ENCODE measurements around the gene TRIM62. TPM values are rescaled to one million over a fixed set of nuclear protein-coding genes. Genes with fewer than 3 reads are reported as not detected.
A peak's percentile ranks its signal among the peaks of the same experiment; 100 is the strongest.

TRIM62 gene
- total RNA-seq, 4 donors from 2014 or later, result 25.8 to 41.4 (median 34.0) TPM

DNA sequence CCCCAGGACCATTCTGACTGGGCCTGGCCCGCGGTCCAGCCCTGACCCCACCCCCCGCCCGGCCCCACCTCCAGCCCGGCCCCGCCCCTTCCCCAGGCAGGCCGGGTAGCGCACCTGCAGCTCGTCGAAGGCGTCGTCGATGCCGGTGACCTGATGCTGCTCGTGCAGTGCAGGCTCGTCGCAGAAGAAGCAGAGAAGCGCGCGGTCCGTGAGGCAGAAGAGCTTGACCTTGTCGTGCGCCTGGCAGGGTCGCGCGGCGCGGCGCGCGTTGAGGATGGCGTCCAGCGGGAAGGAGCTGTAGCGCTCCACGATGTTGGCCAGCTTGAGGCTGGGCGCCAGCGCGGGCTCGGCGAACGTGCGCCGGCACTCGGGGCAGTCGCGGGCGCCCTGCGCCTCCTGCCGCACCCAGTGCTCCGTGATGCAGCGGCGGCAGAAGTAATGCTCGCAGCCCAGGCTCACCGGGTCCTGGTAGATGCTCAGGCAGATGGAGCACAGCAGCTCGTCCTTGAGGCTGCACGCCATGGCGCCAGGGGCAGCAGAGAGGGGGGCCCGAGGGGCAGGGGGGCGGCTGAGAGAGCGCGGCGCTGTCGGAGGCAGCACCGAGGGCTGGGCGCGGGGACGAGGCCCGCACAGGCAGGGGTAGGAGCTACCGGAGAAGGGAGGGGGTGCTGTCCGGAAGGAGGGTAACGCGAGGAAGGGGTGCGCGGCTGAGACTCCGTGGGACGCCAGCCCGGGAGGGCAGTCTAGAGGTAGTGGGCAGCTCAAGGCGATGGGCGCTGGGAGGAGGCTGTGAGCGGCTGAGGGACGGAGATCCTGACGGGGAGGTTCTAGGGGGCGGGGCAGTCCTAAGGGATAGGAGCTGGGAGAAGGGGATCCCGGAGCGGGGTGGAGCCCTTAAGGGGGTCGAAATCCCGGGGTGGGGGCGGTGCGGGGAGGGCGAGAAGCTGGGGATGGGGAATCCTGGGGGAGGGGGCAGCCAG lies 642 bp downstream of the TRIM62 start:
- Histone ChIP-seq H3K36me3 (no peaks in the 10 kb centered on the region), H3K9me3 (no peaks in the 10 kb centered on the region), H3K27me3 (no peaks in the 10 kb centered on the region), H3K4me3 (peak overlapping the region; percentile 72), H3K4me1 (peaks cover 50% of the 10 kb centered on the region), H3K27ac (peak overlapping the region; percentile 79)
- DNase-seq (ENCODE audit: low spot score in 2 of 2), result peak; percentile 77 to 83
- TF ChIP-seq CTCF (IDR thresholded peaks at IDR 0.05), result no peak
- no peak for TF ChIP-seq EP300 (IDR thresholded peaks at IDR 0.05)
- no peak for TF ChIP-seq POLR2AphosphoS5 (IDR thresholded peaks at IDR 0.05)
- under 1% methylated on average over 22 of the region's 90 CpGs for WGBS

DNA sequence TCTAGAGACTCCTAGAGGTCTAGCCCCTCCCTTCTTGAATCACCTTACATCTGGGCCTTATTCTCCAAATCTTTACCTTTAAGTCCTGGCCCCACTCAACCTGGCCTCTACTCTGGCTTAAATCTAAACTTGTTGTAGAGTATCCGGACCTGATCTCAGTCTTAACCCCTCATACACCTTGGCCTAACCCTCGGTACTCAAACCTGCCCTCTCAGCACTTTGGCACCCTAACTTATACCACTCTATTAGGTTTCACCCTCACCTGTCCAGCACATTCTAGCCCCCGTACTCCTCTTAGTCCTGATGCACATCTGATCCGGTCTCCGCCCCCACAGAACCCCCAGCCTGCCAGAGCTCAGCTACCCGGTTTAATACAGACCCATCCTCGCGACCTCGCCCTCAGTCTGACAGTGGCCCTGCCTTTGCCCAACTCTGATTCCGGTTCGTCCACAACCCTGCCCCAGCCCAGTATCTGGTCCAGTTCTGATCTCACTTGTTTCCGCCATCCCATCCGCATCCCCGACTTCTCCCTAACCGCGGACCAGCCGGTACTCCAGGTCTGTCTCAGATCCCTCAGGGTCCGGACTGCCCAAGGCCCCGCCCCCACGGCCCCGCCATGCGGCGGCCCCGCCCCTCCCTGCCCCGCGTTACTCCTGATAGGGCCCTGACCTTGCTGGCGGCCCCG lies 1.5 kb downstream of the TRIM62 start:
- Histone ChIP-seq H3K36me3 (no peaks in the 10 kb centered on the region), H3K4me3 (peak overlapping the region; percentile 72), H3K4me1 (peaks cover 50% of the 10 kb centered on the region), H3K9me3 (no peaks in the 10 kb centered on the region), H3K27me3 (no peaks in the 10 kb centered on the region), H3K27ac (no peak overlapping the region)
- peak; percentile 91 to 95 for DNase-seq (ENCODE audit: low spot score in 2 of 2)
- no peak for TF ChIP-seq EP300 (IDR thresholded peaks at IDR 0.05)
- 12% methylated on average over 26 of the region's 28 CpGs for WGBS

DNA sequence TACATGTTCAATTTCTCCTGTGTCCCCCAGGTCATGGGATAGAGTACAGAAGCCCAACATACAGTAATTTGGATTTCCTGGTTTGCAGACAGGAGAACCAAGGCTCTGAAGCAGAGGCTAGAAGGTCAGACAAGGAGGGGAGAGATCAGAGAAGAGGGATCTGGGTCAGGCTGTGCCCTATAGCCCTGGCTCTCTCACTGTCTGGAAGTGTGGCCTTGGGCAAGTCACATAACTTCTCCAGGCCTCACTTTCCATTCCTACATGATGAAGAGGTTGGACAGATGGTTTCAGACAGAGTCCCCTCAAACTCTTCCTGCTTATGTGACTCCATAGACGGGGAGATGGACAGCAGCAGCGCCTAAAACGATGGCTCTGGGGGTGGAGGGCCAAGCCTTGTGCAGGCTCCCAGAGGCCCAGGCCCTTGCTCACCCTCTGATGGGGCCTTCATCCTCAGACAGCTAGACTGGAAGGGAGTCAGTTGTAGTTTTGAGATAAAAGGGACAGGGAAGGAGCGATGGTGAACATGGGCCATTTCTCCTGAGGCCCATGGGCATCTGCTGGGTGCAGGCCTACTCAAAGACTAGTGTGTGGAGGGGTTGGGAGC lies 2.9 kb downstream of the TRIM62 start:
- Histone ChIP-seq H3K9me3 (no peaks in the 10 kb centered on the region), H3K4me1 (peaks cover 50% of the 10 kb centered on the region), H3K36me3 (no peaks in the 10 kb centered on the region), H3K27me3 (no peaks in the 10 kb centered on the region), H3K27ac (no peak overlapping the region), H3K4me3 (no peak overlapping the region)
- DNase-seq (ENCODE audit: low spot score in 2 of 2), result peak in 1 of 2 donors; percentile 67
- 93% methylated on average over 3 of the region's 4 CpGs for WGBS
- no peak for TF ChIP-seq EP300 (IDR thresholded peaks at IDR 0.05)
- no peak for TF ChIP-seq POLR2AphosphoS5 (IDR thresholded peaks at IDR 0.05)
- TF ChIP-seq POLR2A (IDR thresholded peaks at IDR 0.05), result no peak
- TF ChIP-seq CTCF (IDR thresholded peaks at IDR 0.05), result no peak

DNA sequence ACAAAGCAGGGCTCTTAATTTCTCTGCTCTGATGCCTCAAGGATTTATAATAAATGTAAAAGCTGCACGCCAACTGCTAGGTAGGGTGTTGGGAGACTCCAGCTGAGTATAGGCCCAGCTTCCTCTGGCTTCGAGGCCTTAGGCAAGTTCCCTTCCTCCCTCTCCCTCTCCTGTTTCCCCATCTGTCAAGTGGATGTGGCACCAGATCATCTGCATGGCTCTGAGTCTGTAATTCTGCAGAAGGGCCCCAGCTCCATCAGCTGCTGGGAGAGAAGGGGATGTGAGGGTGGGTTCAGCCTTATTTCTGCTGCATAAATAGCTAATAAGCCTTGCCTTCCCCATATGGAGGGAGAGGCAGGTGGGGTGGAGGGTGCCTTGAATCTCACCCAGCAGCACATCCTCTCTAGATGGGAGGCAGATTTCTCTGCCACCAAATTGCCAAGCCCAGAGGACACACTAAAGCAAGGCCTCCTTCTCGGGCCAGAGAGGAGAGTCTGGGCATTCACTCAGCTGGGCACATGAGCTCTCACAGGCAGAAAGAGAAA lies 3.8 kb downstream of the TRIM62 start:
- TF ChIP-seq POLR2A (IDR thresholded peaks at IDR 0.05), result no peak
- no peak for TF ChIP-seq POLR2AphosphoS5 (IDR thresholded peaks at IDR 0.05)
- no peak for TF ChIP-seq CTCF (IDR thresholded peaks at IDR 0.05)
- TF ChIP-seq EP300 (IDR thresholded peaks at IDR 0.05), result no peak
- Histone ChIP-seq H3K27ac (no peak overlapping the region), H3K4me1 (peaks cover 50% of the 10 kb centered on the region), H3K36me3 (no peaks in the 10 kb centered on the region), H3K4me3 (no peak overlapping the region), H3K9me3 (no peaks in the 10 kb centered on the region), H3K27me3 (no peaks in the 10 kb centered on the region)
- peak in 1 of 2 donors; percentile 35 for DNase-seq (ENCODE audit: low spot score in 2 of 2)
- 80% methylated on average over 3 of the region's 3 CpGs for WGBS

- TF ChIP-seq CTCF (IDR thresholded peaks at IDR 0.05) (no peak), POLR2A (IDR thresholded peaks at IDR 0.05) (no peak), EP300 (IDR thresholded peaks at IDR 0.05) (no peak), POLR2AphosphoS5 (IDR thresholded peaks at IDR 0.05) (no peak)
- H3K27ac ChIP-seq, result peak overlapping the region; percentile 16
- 48% methylated on average over 4 of the region's 4 CpGs for WGBS
- no peaks in the 10 kb centered on the region for H3K27me3 ChIP-seq
- H3K4me3 ChIP-seq, result no peak overlapping the region
- H3K9me3 ChIP-seq, result no peaks in the 10 kb centered on the region
- H3K36me3 ChIP-seq, result no peaks in the 10 kb centered on the region
- no peak for DNase-seq (ENCODE audit: low spot score in 2 of 2)
- peaks cover 38% of the 10 kb centered on the region for H3K4me1 ChIP-seq
Measured at GRCh38 chr1:33176887-33177286, 5.0 kb downstream of the TRIM62 start.

Data from suprapubic skin (tissue), 4 donors.